T-helper 1 cell (primary cell): ENCODE measurements around the gene COLEC12.
"Not testable (repeated sequence)": the region's sequence is repeated elsewhere in the genome, so short reads cannot be mapped to it uniquely, and the experiment has no call there.

Experiments used
- DNase-seq, 5 donors: peaks; one replicate each; pipeline ENCODE4 v3.0.0-alpha.2; 2012 to 2020

COLEC12 gene

DNA sequence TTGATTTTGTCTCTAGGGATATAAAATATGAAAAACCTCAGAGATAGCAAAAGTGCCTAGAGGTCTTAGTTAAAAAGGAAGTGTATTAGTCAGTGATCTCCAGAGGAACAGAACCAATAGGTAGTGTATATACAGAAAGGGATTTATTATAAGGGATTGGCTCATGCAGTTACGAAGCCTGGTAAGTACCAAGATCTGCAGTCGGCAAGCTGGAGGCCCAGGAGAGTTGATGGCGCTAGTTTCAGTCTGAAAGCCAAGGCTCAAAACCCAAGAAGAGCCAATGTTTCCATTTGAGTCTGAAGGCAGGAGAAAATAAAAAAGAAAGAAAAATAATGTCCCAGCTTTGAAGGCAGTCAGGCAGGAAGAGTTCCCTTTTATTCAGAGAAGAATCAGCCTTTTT, 93.3 kb downstream of the COLEC12 start:
- DNase-seq, result no peak

DNA sequence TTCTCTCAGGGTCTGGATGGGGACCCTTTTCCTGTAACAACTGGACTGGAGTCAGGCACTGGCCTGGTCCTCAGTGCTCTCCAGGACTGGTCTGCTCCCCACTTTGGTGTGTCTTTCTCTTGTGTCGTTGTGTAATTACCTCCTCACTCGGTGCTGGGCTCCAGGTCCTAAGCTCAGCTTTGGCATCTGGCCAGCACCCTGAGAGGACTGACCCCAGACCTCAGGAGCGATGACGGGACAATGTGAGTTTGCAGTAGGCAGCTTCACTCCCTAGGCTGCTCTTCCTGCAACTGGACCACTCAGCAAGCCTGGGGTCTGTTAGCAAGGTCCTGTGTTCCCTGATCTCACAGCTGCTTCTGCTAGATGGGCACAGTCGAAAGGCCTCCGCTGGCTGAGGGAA, 93.8 kb downstream of the COLEC12 start:
- no peak for DNase-seq

DNA sequence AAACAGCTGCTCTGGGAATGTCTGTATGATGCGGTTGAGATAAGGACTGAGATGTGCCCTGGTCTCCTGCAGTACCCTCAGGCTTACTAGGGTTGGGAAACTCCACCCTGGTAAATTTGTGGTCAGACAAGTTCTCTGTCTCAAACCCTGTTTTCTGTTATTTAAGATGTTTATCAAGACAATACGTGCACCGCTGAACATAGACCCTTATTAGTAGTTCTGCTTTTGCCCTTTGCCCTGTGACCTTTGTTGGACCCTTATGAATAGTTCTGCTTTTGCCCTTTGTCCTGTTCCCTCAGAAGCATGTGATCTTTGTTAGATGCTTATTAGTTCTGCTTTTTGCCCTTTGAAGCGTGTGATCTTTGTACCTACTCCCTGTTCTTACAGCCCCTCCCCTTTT, 95.5 kb downstream of the COLEC12 start:
- not testable (repeated sequence) for DNase-seq

DNA sequence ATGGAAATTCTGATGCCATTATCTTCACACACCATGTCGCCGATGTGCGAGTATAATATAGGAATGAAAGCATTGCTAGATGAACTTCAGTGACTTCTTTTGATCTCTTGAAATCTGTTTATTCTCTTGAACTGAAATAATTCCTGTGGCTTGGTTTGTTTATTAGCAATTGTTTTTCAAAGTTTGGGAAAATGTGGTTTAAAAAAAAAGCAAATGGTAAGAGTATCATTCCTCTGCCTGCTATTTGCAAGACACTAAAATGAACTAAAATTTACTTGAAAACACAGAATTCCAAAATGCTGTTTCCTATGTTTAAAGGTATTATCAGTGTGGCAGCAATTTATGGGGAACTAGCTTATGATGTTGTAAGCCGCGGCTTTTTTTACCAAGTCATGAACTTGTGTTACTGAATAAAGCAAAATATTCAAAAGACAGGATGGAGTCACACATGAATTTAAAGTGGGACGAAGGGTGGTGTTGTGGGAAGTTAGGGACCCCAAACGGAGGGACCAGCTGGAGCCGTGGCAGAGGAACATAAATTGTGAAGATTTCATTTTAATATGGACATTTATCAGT, 96.4 kb downstream of the COLEC12 start:
- DNase-seq, result no peak

DNA sequence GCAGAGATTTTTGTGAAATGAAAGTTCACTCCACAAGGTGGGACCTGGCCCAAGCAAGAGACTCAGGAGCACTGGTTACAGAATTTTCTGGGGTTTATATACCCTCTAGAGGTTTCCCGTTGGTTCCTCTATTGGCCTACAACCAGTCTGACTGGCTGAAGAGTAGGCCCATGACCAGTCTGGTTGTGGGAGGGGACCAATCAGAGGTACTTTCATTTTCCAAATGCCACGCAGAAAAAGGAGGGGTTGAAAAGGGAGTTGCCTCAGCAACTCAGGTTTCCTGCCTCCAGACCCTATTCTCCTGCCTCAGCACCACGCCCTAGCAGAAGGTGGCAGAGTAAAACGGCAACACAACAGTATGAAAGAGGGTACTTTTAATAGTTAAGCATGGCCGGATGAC, 98.4 kb downstream of the COLEC12 start:
- DNase-seq, result no peak

DNA sequence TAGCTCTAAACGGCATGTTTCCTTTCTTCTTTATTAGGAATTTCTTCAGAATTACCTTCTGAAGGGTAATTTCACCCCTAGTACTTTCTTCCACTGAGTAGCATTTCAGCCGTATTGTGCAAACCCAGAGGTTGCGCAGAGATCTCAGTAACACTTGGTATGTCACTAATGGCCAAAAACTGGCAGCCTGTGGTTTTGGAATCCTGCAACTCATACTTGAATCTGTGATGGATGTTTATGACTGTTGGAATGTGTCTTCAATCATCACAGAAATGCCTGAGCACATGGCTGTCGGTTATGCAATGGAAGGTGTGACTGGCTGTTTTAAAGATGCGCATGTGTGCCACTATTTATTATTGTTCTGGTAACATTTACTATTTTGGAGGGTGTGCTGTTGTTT, 100.0 kb downstream of the COLEC12 start:
- DNase-seq, result no peak

DNA sequence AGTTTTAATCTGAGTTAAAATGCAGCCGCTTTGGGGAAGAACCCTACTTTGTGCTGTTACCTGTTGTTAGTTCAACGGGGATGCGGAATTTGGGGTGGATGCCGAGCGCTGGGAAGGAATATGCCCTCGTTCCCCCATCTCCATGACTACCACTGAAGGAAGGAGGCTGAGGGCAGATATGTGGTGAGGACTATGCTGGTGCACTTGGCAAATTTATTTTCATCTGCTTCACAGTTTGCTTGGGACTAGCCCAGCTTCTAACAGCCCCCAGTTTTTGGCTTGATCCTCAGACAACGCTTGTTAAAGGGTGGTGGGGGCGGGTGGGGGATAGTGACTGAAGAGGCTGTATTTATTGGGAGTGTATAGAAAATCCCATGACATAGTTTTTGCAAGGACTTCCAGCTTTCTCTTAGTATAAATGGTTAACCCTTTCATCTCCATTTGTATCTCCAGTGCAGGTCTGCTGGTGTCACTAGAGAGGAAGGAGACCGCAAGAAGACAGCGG, 100.8 kb downstream of the COLEC12 start:
- no peak for DNase-seq

DNA sequence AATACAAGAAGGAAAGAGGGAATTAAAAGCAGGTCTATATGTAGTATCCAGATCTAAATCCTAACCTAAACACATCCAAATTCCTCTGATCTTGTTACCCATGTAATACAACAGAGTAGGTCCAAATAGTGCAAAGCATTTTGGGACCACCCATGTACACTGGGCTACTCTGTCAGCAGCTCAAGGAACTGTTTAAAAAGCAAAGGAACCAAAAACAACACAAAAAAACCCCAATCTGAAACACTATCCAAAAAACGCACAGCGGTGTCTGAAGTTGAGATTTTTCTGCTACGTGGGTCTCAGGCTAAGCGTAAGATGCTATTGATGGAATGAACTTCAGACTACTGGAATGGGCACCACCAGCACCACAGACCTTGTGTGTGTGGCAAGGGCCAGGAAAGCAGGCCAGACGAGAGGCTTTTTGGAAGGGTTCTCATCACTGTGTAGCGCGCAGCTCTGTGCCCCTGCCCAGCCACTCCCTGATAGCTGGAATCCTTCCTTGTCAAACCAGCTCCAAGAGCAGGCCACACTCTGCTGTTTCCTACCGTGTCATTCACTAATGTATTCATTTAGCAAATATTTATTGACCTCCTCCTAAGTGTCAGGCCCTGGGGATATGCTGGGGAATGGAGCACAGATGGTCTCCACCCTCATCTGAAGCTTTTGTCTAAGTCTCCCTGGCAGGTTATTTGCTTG, 101.4 kb downstream of the COLEC12 start:
- no peak for DNase-seq

DNA sequence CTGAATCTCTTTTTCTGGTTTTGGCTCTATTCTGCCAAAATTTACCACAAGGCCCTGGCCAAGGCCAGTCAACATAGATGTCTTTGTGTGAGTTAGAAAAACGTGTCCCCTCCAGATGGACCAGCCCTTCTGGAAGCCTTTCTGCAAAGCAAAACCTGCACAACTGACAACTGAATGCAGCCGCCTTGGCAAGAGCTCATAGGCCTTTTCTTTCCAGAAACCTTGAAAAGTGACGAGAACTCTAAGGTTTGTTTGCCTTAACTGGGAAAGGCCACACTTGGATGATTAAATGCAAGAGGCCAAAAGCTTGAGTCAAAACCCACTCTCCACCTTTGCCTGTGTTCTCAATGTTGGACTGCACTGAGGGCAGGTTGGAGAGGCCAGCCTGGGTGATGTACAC, 103.9 kb downstream of the COLEC12 start:
- no peak for DNase-seq

DNA sequence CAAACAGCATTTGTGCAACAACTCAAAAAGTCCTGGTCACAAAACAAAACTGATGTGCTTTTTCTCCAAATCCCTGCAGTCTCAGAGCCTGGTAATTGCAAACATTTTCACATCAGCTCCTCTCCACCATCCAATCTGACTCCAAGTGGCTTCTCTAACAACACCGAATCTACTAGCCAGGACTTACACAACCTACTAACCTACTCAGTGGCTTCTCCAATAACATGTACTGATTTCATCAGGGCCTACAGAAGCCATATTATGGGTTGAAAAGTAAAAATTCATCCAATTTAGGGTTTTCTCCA, 104.3 kb downstream of the COLEC12 start:
- DNase-seq, result no peak

DNA sequence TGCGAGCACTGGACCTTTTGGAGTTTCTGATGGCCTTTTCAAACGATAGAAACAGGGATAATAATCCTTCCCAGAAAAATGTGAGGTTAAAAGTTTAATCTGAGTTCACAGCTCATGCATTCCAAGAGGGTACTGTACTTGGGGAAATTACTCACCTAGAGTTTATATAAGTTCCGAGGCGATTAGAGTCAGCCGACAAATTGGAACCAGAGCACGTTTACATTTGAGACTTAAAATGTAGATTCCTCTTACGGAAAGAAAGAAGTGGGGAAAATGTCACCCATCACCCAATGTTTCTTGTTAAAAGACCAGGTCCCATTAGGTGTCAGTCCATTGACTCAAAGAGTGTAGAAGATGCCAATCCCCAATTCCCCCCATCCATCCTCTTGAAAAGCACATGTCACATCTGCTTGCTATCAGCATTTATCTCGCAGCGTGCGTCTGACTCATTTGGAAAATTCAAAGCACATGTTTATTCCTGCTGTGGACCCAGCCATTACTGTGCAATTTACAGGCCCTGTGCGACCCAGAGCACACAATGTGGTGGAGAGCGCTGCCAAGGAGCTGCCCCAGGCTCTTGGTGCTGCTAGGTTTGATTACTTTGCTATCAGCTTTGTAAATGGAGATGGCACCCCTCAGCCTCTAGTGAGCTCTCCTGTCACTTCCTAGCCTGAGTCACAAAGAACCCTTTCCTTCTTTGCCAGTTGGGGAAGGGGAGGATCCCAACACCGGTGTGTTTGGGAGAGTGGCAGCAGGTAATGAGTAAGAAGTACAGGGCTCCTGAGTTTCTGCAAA, 104.8 kb downstream of the COLEC12 start:
- DNase-seq, result no peak

DNA sequence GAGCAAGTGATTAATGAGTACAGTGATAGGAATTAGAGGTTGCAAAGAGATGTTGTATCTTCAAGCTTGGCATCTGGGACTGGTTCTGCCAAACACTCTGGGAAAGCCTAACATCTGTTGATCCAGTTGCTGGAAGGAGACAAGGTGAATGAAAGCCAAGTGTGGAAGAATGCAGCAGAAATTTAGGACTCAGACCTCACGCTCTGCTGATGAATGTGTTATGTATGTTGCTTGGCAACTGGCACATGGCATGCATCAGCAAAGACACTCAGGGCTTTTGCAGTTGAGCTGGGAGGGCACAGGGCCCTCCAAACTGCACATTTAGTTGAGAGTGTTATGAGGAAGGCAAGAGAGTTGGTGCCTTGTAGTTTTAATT, 105.5 kb downstream of the COLEC12 start:
- DNase-seq, result no peak

DNA sequence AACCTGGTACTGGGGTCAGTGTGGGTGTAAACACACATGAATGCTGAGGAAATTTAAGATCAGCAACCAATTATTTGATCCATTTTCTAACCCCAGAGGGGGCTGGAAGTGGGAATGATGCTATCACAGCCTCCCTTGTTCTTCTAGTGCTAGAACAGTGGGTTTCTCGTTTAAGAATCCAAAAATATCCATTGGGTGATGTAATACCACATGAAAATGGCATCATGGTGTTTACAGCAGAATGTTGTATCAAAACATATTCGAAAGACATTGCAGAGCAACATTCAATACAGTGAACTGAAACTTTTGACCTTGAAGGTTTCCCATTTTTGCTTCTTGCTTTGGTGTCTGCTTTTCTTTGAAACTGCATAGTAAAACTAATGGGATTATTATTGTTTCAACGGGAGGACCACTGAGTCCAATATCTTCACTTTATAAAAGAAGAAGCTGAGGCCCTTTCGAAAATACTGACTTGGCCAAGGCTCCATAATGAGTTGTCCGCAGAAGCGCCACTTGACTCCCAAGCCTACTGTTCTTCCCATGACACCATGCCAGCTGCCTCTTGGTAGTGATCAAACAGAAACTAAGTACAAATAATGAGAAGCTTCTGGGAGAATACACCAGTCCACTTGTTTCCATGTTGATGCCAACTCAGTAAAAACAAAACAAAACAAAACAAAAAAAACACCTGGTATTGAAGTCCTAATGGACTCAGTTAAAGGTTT, 106.1 kb downstream of the COLEC12 start:
- no peak for DNase-seq

DNA sequence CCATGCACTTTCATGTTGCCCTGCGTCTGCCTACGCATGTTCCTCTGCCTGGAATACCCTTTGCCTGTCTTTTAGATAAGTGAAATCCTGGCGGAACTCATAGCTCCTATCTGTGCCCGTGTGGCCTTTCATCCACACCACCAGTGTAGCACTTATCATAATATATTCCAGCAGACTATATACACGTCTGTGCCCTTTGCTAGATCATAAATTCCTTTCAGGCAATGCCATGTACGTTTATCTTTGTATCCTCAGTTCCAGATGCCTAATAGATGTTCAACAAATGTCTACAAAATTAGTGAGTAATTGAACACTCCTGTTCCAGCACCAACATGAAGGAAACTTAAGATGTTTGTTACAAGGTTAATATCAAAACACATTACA, 106.9 kb downstream of the COLEC12 start:
- no peak for DNase-seq

DNA sequence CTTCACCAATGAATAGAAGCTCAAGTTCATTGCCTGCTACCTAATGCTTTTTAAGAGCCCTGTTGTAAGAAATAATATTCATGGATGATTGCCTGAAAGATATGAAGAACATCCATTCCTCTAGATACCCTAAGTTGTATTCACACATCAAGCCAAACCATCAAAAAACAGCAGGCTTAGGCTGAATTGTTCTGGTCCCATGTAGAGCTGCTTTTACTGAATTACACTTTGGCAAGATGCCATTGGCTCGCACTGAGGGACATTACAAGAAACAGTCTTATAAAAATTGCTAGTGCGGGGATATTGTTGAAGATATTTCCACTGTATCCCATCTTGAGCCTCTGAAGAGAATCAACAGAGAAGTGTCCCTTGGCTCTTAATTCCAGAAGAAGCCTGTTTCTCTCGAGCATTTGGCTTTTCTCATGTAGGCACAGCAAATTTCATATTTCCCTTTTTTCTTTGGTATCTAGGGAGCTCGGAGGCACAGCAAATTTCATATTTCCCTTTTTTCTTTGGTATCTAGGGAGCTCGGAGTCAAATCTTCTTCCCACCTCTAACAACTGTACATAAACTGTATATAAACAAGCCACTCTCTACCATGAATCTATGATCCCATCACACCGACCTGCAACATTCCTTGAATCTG, 107.5 kb downstream of the COLEC12 start:
- no peak for DNase-seq

DNA sequence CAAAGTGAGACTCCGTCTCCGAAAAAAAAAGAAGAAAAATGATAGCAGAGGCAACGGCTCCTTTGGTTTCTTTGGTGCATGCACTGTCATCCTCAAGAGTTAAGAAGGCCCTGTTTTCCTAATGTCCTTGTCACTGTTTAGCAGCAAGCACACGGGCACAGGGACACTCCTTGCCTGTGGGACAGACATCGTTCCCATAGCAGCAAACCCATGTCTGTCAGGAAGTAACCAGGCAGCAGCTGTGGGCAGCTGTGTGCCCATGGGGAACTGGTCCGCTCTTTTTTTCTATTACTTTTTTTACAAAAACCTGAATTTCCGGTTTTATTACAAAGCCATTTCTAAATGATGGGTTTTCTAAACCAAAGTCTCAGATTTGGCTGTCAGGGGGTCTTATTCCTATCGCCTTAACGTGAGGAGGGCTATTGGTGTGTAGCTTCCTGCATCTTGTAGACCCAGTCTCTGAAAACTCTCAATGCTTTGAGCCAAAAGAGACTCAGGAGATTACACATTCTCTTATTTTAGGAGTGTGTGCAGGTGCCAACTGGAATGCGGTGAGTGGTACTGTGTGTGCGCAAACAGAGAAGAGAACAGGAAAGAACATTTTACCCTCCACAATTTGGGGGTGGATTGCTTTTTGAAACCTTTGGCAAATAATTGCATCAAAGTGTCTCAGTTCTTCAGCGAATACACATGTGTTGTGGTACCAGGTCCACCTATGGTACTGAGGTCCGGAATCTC, 109.6 kb downstream of the COLEC12 start:
- DNase-seq, result no peak

DNA sequence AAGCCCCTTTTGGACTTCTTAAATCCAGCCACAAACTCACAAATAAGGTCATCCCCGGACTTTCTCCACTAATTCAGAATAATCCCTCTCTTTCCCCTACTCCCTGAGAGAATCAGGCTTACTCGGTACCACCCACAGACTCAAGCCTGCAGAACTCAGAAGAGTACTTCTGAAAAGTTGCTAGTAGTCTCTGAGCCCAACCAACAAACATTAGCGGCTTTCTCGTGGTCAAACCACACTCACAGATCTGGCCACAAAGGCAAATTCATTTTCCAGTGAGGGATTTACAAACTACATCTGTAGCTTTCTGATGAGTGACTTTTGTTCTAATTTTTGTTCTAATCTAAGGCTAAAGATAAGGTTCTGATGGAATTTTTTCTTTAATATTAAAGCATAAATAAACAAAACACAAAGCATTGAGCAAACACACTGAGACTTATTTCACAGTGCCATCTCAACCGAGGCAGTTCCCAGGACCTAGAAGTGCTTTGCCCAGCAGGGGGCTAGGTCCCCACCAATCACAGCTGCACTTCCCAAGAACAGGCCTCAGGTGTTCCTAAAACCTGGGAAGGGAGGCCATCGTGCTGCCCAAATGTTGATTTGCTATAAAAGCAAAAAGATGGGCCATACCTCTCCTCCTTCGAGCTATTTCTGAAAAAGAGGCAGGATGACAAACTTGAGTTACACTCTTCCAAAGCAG, 110.7 kb downstream of the COLEC12 start:
- no peak for DNase-seq

DNA sequence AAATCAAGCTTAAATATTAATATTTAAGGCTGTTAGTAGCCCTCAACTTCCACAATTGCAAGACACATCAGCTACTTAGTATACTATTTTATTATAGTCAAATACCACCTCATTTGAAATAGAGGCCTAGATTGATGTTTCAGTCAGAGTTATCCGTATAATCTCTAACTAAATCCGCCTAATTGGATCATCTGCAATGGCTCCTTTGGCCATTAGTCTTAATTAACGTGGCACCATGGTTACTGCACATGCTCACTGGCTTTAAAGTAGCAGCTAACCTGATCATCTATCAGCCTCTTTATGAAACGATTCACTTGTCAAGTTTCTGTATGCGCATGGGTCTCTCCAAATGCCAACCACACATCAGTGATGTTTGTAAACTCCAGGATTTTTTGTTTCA, 112.3 kb downstream of the COLEC12 start:
- DNase-seq, result no peak

DNA sequence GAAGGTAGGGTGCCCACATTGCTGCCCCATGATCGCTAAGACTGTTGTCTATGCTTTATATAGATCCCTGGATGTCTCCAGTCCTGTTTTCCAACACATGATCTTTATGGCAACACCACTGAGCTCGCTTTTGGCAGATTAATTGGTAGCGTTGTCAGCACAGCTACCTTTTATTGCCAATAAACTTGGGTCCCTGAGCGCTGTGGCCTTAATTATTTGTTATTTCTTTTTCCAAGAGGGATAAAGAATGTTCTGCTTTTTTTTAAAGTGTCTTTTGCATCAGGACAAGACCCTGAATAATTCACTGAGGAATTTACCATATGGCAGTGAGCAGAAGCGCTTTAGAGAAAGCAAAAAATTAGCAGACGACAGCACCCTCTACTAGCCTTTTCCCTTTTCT, 113.5 kb downstream of the COLEC12 start:
- DNase-seq, result no peak

DNA sequence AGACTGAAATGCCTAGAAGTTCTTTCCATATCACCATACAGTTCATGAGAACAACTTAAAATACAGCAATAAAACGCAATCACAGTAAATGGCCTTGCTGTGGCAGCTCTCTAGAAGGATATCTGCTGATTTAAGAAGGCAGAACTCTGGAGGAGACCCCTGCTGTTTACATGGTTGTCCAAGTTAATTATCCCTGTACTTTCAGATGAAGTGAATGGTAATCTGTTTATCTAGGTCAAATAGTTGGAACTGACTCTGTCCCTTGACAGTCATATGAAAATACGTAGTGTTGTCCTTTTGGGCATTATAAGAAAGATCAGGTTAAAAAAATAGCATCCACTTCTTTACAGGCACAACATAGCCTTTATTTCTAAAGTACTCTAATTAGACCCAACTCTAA, 115.6 kb downstream of the COLEC12 start:
- no peak for DNase-seq

DNA sequence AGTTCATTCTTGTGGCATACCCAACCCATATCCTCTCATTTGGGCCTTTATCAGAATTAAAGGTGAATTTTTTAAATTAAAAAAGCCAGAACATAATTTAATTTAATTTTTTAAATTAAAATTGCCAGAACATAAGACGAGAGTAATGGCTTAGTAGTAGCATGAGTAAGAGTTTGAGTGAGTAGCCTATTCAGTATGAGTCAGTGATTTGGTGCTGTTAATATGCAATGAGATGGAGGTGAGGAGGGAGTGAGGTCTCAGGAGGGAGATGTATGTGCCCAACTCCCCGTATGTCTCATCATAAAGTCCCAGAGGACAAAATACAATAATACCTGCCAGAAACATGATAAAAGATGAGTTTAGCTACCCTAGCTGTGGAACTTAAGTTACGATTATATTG, 117.4 kb downstream of the COLEC12 start:
- DNase-seq, result no peak
